Subcutaneous adipose tissue (tissue), 4 donors: ENCODE results near the gene ARHGEF5. TPM values are rescaled to one million over a fixed set of nuclear protein-coding genes. Genes with fewer than 3 reads are reported as not detected.

Experiments used
- CTCF ChIP-seq: fragments of 450-650 bp; IDR thresholded peaks from one replicate; pipeline ENCODE4 v1.5.1; 2016; ENCODE audit warnings: low read depth, mild to moderate bottlenecking, control low read depth, antibody characterized with exemption, moderate library complexity
- total RNA-seq, 4 donors: library from RNA; depleted of rRNA; stranded (reverse); fragments of >200 nt; gene quantifications; one replicate each; pipeline ENCODE4 v1.1.0, GENCODE V29; 2016

ARHGEF5 gene
- total RNA-seq, 4 donors from 2014 or later, result 3.9 to 6.8 (median 6.8) TPM

GRCh38 chr7:144388950-144389349 is 33.7 kb downstream of the ARHGEF5 start:
- no peak for TF ChIP-seq CTCF

- no peak for TF ChIP-seq CTCF
These were observed 35.3 kb downstream of the ARHGEF5 start for GRCh38 chr7:144390481-144390880.

- TF ChIP-seq CTCF, result no peak
These were observed 35.8 kb downstream of the ARHGEF5 start for GRCh38 chr7:144391014-144391413.

- TF ChIP-seq CTCF, result no peak
These were observed 36.6 kb downstream of the ARHGEF5 start for GRCh38 chr7:144391823-144392255.

- no peak for TF ChIP-seq CTCF
These were observed 41.9 kb downstream of the ARHGEF5 start for GRCh38 chr7:144397086-144397485.

- no peak for TF ChIP-seq CTCF
These were observed 43.1 kb downstream of the ARHGEF5 start for GRCh38 chr7:144398291-144398690.

GRCh38 chr7:144398911-144399310 is 43.7 kb downstream of the ARHGEF5 start:
- no peak for TF ChIP-seq CTCF

- no peak for TF ChIP-seq CTCF
These were observed 44.7 kb downstream of the ARHGEF5 start for GRCh38 chr7:144399946-144400345.
